Non-pigmented ciliary epithelial cell (primary cell): Measurements from ENCODE around the gene SH3PXD2A.
"Not testable (repeated sequence)": the region's sequence is repeated elsewhere in the genome, so short reads cannot be mapped to it uniquely, and the experiment has no call there.

Source experiments
- DNase-seq: peaks from one replicate; pipeline ENCODE4 v3.0.0-alpha.2; 2010; ENCODE audit warnings: low read depth

SH3PXD2A gene

GRCh38 chr10:103834436-103835095 is 20.8 kb downstream of the SH3PXD2A start:
- DNase-seq = no peak

GRCh38 chr10:103833731-103834365 is 21.5 kb downstream of the SH3PXD2A start:
- DNase-seq = no peak

GRCh38 chr10:103832806-103833205 is 22.6 kb downstream of the SH3PXD2A start:
- DNase-seq = no peak

GRCh38 chr10:103829838-103830465 is 25.4 kb downstream of the SH3PXD2A start:
- DNase-seq = no peak

GRCh38 chr10:103829278-103829677 is 26.1 kb downstream of the SH3PXD2A start:
- no peak for DNase-seq

- DNase-seq = no peak
Observed at GRCh38 chr10:103828587-103829197, 26.7 kb downstream of the SH3PXD2A start.

- no peak for DNase-seq
Observed at GRCh38 chr10:103828107-103828506, 27.3 kb downstream of the SH3PXD2A start.

GRCh38 chr10:103826885-103827284 is 28.5 kb downstream of the SH3PXD2A start:
- DNase-seq = no peak

- DNase-seq = no peak
Observed at GRCh38 chr10:103824281-103824680, 31.1 kb downstream of the SH3PXD2A start.

GRCh38 chr10:103823706-103824272 is 31.6 kb downstream of the SH3PXD2A start:
- no peak for DNase-seq

- no peak for DNase-seq
Observed at GRCh38 chr10:103822800-103823199, 32.6 kb downstream of the SH3PXD2A start.

- no peak for DNase-seq
Observed at GRCh38 chr10:103822107-103822716, 33.2 kb downstream of the SH3PXD2A start.

- no peak for DNase-seq
Observed at GRCh38 chr10:103820101-103821062, 35.0 kb downstream of the SH3PXD2A start.

- DNase-seq = no peak
Observed at GRCh38 chr10:103819493-103819892, 35.9 kb downstream of the SH3PXD2A start.

- no peak for DNase-seq
Observed at GRCh38 chr10:103818765-103819374, 36.5 kb downstream of the SH3PXD2A start.

GRCh38 chr10:103818105-103818504 is 37.3 kb downstream of the SH3PXD2A start:
- no peak for DNase-seq

GRCh38 chr10:103816431-103816830 is 38.9 kb downstream of the SH3PXD2A start:
- DNase-seq = no peak

GRCh38 chr10:103814626-103815370 is 40.6 kb downstream of the SH3PXD2A start:
- DNase-seq = no peak

- no peak for DNase-seq
Observed at GRCh38 chr10:103814105-103814504, 41.3 kb downstream of the SH3PXD2A start.

GRCh38 chr10:103813312-103813711 is 42.1 kb downstream of the SH3PXD2A start:
- DNase-seq = not testable (repeated sequence)
